Ecto neural progenitor cell (in vitro differentiated cells): Measurements from ENCODE around the gene SORCS3.
"Not testable (repeated sequence)": the region's sequence is repeated elsewhere in the genome, so short reads cannot be mapped to it uniquely, and the experiment has no call there.

Experiments
- DNase-seq: peaks from one replicate; pipeline ENCODE4 v3.0.0-alpha.2; 2018; ENCODE audit warnings: low spot score

The SORCS3 gene

DNA sequence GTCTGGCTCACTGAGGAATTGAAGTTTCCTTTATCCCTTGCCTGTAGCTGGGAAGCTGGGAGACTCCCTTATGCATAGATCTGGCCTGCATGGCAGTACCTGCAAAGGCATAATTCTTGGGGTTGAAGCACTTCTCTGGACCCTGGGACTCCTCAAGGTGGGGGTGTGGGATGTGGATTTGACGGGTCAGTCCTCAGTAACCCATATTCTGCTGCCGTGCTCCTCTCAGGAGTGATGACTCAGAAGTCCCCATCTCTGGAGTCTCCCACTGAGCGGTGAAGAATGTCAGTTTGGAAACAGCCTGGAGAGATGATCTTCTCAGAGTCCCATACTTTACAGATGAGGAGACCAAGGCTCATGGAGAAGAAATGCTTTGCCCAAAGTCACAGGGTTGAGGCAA, 49.0 kb downstream of the SORCS3 start:
- no peak for DNase-seq

- no peak for DNase-seq
These were observed 49.9 kb downstream of the SORCS3 start for GRCh38 chr10:104690959-104691358.

DNA sequence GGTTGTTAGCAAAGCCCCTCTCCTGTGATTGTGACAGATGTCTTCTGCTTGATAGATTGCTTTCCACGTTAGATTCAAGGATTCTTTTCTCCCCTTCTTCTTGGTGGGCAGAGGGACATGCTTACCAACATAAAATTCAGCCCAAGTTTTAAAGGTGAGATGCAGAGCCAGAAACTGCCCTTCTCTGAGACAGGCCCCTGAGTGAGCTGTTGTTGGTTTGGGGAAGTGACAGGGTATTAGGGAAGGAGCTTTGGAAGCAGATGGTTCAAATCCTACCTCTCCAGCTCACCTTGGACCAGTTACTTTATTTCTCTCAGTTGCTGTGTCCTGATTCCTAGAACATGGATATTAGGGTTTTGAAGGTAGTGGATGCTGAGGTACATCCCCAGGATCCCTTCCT, 53.0 kb downstream of the SORCS3 start:
- DNase-seq, result no peak

DNA sequence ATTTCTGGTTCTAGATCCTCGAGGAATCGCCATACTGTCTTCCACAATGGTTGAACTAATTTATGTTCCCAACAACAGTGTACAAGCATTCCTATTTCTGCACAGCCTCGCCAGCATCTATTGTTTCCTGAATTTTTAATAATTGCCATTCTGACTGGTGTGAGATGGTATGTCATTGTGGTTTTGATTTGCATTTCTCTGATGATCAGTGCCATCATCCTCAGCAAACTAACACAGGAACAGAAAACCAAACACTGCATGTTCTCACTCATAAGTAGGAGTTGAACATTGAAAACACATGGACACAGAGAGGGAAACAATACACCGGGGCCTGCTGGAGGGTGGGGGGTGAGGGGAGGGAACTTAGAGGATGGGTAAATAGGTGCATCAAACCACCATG, 62.2 kb downstream of the SORCS3 start:
- not testable (repeated sequence) for DNase-seq

DNA sequence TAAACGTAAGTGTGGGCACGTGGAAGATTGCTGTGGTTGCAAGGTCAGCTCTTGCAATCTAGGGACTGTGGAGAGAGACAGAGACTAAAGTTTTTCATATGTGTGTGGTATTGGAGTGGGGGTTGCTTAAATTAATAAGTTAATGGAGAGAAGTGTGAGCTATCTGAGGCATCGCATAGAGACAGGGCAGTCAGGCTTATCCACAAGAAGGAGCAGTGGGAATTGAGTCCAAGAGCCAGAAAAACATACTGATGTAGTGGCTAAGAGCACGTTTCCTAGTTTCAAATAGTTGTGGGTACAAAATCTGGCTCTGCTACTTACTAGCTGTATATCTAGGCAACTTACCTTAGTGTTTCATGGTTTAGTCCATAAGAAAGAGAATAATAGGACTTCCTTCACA, 65.8 kb downstream of the SORCS3 start:
- DNase-seq, result no peak

- no peak for DNase-seq
These were observed 66.7 kb downstream of the SORCS3 start for GRCh38 chr10:104707602-104708459.

DNA sequence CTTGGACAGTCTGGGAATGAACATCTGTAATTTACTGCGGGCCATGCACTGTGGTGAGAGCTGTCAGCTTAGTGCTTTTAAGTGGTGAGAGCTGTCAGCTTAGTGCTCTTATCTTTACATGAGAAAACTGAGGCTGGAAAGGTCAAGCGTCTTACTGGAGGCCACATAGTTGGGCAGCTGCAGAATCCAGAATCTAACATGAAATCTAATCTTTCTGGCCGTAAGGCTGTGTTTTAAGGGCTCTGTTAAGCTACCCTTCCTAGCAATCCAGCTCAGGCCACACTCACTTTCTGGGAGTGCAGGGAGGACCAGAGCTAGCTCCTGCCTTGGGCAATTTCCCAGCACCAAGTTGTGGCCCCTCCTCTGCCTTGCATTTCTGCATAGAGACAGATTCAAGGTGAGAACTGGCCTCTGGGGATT, 70.2 kb downstream of the SORCS3 start:
- no peak for DNase-seq

DNA sequence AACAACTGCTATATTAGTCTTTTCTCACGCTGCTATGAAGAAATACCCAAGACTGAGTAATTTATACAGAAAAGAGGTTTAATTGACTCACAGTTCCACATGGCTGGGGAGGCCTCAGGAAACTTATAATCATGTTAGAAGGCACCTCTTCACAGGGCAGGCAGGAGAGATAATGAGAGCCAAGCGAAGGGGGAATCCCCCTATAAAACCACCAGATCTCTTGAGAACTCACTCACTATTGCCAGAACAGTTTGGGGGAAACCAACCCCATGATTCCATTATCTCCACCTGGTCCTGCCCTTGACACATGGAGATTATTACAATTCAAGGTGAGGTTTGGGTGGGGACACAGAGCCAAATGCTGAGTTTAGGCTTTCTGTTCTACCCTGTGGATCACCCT, 89.5 kb downstream of the SORCS3 start:
- DNase-seq, result not testable (repeated sequence)

- DNase-seq, result no peak
These were observed 90.1 kb downstream of the SORCS3 start for GRCh38 chr10:104731192-104731591.

GRCh38 chr10:104732222-104732621, 91.1 kb downstream of the SORCS3 start:
- DNase-seq, result no peak

DNA sequence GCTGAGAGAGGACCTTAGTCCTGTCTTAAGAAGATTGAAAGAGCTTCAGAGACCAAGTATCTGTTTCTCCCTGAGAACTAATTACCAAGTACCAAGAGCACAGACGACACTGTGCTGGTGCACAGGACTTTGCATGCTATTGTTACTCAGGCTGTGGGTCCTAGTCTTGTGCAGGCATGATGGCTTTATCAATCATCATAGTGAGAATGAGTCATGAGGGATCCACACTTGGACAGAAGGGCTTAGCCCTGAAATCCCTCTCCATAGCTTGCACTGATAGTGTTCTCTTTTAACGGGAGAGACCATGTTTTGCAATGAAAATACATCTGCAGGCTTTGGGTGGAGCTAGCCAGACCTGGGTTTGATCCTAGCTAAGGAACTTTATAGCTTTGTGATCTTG, 93.3 kb downstream of the SORCS3 start:
- DNase-seq, result no peak

DNA sequence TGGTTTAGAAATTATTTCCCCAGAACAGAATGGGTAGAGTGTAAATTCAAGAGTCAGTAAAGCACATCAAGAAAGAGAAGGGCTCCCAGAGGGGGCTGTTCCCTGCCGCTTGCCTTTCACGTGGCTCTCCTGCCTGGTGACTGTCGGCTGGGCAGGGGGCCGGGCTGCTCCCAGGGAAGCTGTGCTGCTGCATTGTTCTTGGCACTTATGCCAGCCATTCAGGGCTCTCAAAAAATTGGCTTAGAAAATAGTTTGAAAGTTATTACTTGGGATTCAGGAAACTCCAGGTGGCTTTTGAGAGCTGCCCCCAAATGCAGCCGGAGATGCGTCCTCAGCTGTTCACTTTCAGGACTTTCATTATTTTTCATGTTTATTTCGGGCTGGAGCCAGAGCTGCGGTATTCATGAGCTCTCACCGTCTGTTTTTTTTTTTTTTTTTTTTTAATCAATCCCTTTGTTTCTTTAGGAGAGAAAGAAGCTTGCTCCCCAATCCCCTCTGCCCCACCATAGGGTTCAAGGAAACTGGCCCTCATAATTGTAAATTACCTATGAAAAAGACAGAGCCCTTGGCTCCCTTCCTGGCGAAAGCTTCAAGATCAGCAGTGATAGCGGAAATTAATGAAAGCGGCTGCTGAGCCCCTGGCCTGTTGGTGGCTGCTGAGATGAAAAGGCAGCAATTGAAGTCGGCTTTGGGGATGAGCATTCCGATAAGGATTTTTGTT, 94.1 kb downstream of the SORCS3 start:
- DNase-seq, result peak; percentile 57

DNA sequence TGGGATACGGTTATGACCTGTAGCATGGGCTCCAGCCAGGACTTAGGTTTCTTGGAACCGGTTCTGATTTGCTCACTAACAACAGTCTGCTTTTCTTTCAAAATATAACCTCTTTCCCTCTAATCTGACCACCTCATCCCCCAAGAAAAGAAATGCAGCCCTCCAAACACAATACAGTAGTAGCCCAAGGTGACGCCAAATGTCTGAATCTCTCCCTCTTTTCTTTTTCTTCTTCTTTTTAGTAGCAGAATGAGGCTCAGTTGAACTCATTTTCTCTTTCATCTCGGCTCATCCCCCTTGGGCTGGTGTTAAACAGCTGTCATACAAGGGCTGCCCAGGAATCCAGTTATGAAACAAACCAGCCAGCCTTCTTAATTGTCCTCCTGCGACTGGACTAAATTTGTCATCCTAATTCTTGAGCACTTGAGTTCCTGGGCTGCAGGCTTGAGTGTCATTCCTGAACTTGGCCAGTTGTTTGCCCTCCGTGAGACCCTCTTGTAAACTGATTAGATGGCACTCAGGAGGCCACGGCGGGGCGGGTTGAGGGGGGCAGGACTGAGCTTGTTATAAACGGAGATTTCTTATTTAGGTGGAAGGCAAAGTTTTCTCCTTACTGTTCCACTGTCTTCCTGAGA, 94.8 kb downstream of the SORCS3 start:
- no peak for DNase-seq

GRCh38 chr10:104741127-104741526, 100.0 kb downstream of the SORCS3 start:
- DNase-seq, result no peak

DNA sequence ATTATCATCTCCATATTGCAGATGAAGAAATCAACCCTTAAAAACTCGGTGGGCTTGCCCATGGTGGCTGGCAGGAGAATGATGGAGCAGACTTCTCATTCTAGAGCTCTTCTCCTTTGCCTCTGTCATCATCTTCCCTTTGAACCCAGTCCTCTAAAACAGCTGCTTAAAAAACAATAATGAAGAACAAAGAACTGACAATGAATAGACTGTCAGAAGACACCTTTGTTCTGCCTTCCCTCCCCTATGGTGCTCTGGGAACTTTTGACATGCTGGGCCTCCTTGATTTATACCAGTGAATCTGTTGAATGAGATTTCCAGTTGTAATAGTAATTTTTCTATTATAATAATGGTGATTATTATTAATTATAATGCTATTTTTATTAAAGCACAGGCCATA, 103.0 kb downstream of the SORCS3 start:
- no peak for DNase-seq

GRCh38 chr10:104750291-104750690, 109.2 kb downstream of the SORCS3 start:
- DNase-seq, result no peak

DNA sequence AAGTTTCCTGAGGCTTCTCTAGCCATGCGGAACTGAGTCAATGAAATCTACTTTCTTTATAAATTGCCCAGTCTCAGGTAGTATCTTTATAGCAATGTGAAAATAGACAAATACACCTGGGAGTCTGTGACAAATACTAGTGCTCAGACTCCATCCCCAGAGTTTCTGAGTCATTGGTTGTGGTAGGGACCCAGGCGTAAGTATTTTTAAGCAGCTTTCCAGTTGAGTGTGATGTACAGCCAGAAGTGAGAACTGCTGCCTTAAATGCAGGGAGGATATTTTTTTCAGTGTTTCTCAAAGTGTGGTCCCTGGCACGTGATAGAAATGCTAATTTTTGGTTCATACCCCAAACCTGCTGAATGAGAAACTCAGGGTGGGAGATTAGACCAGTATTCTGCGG, 121.7 kb downstream of the SORCS3 start:
- no peak for DNase-seq

DNA sequence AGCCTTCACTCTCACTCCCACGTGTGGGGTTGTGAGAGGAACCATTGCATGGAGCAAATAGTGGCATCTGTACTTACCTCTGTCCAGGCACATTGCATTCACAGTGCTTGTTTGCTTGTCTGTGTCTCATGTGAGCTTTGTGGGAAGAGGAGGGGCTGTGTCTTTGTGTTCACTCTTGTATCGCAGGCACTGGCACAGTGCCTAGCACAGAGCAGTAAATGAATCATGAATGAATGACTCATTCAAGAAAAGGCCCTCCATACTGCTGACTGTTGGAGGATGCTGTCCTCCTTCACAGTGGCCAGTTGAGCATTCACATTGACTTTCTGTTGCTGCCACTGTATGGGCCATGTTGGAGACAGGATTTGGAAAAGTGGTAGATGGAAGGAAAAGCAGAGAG, 125.3 kb downstream of the SORCS3 start:
- no peak for DNase-seq

DNA sequence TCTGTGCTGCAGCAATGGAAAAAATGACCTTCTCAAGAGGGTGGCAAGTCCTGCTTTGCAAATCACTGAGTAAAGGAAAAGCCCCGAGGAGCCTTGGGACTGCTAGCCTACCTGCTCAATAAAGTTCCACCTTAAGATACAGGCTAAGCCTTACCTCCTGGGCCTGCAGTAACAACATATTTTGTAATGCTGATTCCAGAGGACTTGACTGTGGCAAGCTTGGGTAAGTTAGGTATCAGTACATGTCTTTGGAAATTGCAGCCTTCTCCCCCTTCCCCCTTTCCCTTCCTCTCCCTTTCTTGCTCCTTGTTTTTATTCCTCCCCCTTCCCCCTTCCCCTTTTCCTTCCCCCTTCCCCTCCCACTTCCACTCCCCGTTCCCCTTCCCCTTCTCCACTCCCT, 126.2 kb downstream of the SORCS3 start:
- DNase-seq, result no peak

- DNase-seq, result no peak
These were observed 126.7 kb downstream of the SORCS3 start for GRCh38 chr10:104767745-104768144.

DNA sequence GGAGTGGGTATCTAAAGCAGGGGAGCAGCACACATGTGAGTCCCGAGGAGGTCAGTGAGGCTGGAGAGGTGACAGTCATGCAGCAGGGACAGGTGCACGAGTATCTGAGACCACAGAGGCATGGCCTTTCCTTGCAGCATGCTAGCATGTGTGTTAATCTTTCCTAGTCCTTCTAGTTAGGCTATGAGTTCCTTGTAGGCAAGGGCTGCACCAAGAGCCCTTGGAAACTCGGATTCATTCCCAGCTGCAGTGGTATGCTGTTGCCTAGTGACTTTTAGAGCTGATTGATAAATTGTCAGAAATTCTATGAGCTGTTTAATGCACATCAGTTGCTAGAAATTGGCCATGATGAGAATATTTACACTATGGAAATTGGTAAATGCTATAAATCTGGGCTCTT, 132.0 kb downstream of the SORCS3 start:
- no peak for DNase-seq

- no peak for DNase-seq
These were observed 133.1 kb downstream of the SORCS3 start for GRCh38 chr10:104774234-104774633.
